Central memory CD4-positive, alpha-beta T cell (primary cell): ENCODE data around the gene EPC1.

Experiments
- DNase-seq: peaks from one replicate; pipeline ENCODE4 v3.0.0; 2022

EPC1 gene

GRCh38 chr10:32337350-32337749 is 9.6 kb downstream of the EPC1 start:
- no peak for DNase-seq

- DNase-seq = no peak
Measured at GRCh38 chr10:32333849-32334248, 13.1 kb downstream of the EPC1 start.

GRCh38 chr10:32332299-32332750 is 14.6 kb downstream of the EPC1 start:
- peak; percentile 84 for DNase-seq

- no peak for DNase-seq
Measured at GRCh38 chr10:32331606-32332005, 15.4 kb downstream of the EPC1 start.

- no peak for DNase-seq
Measured at GRCh38 chr10:32330214-32330613, 16.7 kb downstream of the EPC1 start.

- DNase-seq = no peak
Measured at GRCh38 chr10:32329061-32329460, 17.9 kb downstream of the EPC1 start.

- no peak for DNase-seq
Measured at GRCh38 chr10:32328499-32328898, 18.5 kb downstream of the EPC1 start.

- DNase-seq = no peak
Measured at GRCh38 chr10:32327364-32327691, 19.6 kb downstream of the EPC1 start.

- DNase-seq = no peak
Measured at GRCh38 chr10:32326680-32327363, 20.1 kb downstream of the EPC1 start.

GRCh38 chr10:32326119-32326518 is 20.8 kb downstream of the EPC1 start:
- DNase-seq = no peak

GRCh38 chr10:32323051-32323450 is 23.9 kb downstream of the EPC1 start:
- DNase-seq = no peak

- no peak for DNase-seq
Measured at GRCh38 chr10:32321016-32321631, 25.8 kb downstream of the EPC1 start.

- DNase-seq = no peak
Measured at GRCh38 chr10:32318476-32318896, 28.5 kb downstream of the EPC1 start.

GRCh38 chr10:32317795-32318357 is 29.1 kb downstream of the EPC1 start:
- peak; percentile 30 for DNase-seq

GRCh38 chr10:32315424-32315823 is 31.5 kb downstream of the EPC1 start:
- no peak for DNase-seq

GRCh38 chr10:32314588-32314987 is 32.4 kb downstream of the EPC1 start:
- DNase-seq = no peak

- no peak for DNase-seq
Measured at GRCh38 chr10:32308027-32308603, 38.8 kb downstream of the EPC1 start.

GRCh38 chr10:32307609-32308008 is 39.3 kb downstream of the EPC1 start:
- DNase-seq = no peak

GRCh38 chr10:32299354-32299980 is 47.5 kb downstream of the EPC1 start:
- no peak for DNase-seq

GRCh38 chr10:32298075-32298812 is 48.7 kb downstream of the EPC1 start:
- DNase-seq = no peak

GRCh38 chr10:32295027-32295426 is 51.9 kb downstream of the EPC1 start:
- no peak for DNase-seq

- no peak for DNase-seq
Measured at GRCh38 chr10:32293581-32293980, 53.4 kb downstream of the EPC1 start.

- DNase-seq = no peak
Measured at GRCh38 chr10:32279795-32280194, 67.2 kb downstream of the EPC1 start.
